K562 (cell line): Measurements from ENCODE around the gene VSIG4. TPM values are rescaled to one million over a fixed set of nuclear protein-coding genes. Genes with fewer than 3 reads are reported as not detected.

Source experiments
- CBFA2T2 ChIP-seq: fragments of 450-650 bp; conservative IDR thresholded peaks from 2 replicates; pipeline ENCODE4 v1.6.1; 2017; ENCODE audit warnings: mild to moderate bottlenecking
- CEBPB ChIP-seq: fragments of 450-650 bp; IDR thresholded peaks from 2 replicates; pipeline ENCODE4 v1.6.1; 2016; ENCODE audit warnings: missing genetic modification characterization, missing compliant biosample characterization
- CEBPG ChIP-seq, 3 experiments: fragments of 200-800 bp in 1 of 3; sonication (Bioruptor generic) in 1 of 3; sonication (generic) in 1 of 3; formaldehyde crosslinking in 1 of 3; IDR thresholded peaks in 2 of 3; conservative IDR thresholded peaks in 1 of 3; 2 replicates each; pipeline versions ENCODE4 v1.6.1 to v1.8.0; 2016 to 2022; ENCODE audit warnings: missing compliant biosample characterization in 2 of 3, missing genetic modification characterization in 2 of 3, mild to moderate bottlenecking in 1 of 3, missing genetic modification reagents in 1 of 3
- ETV6 ChIP-seq, 3 experiments: fragments of 150-350 bp in 1 of 3; sonication (generic) in 1 of 3; formaldehyde crosslinking in 1 of 3; IDR thresholded peaks; 2 replicates each; pipeline versions ENCODE4 v1.6.1 to v1.8.0; 2014 to 2022; ENCODE audit warnings: borderline replicate concordance in 2 of 3, low read depth in 2 of 3, antibody characterized with exemption in 1 of 3, low read length in 1 of 3, mild to moderate bottlenecking in 1 of 3, missing genetic modification reagents in 1 of 3
- FOXM1 ChIP-seq, 2 experiments: fragments of 450-650 bp in 1 of 2; sonication (generic) in 1 of 2; formaldehyde crosslinking in 1 of 2; IDR thresholded peaks; 2 replicates each; pipeline versions ENCODE4 v1.6.1 to v1.9.0; 2017 to 2022; ENCODE audit warnings: low read depth in 2 of 2, mild to moderate bottlenecking in 2 of 2, missing genetic modification reagents in 1 of 2, moderate library complexity in 1 of 2
- FOXP4 ChIP-seq: sonication (generic); formaldehyde crosslinking; IDR thresholded peaks from 2 replicates; pipeline ENCODE4 v1.8.0; 2022; ENCODE audit warnings: mild to moderate bottlenecking, missing genetic modification reagents, borderline replicate concordance
- GABPA ChIP-seq: fragments of 200-800 bp; sonication (Bioruptor generic); conservative IDR thresholded peaks from 2 replicates; pipeline ENCODE4 v1.6.1; 2016; ENCODE audit warnings: low read depth, missing genetic modification characterization, missing compliant biosample characterization
- GATAD2A ChIP-seq: fragments of 450-650 bp; IDR thresholded peaks from 2 replicates; pipeline ENCODE4 v1.6.1; 2017
- HLTF ChIP-seq: fragments of 450-650 bp; IDR thresholded peaks from 2 replicates; pipeline ENCODE4 v1.6.1; 2016
- NFYB ChIP-seq: IDR thresholded peaks from 2 replicates; pipeline ENCODE4 v1.6.1; 2011; ENCODE audit warnings: mild to moderate bottlenecking, moderate library complexity; ENCODE audit not compliant: insufficient read length; ENCODE audit errors: extremely low read depth
- PHF8 ChIP-seq: fragments of 200-600 bp; sonication (generic); IDR thresholded peaks from 2 replicates; pipeline ENCODE4 v1.6.1; 2012; ENCODE audit warnings: mixed run types, mild to moderate bottlenecking, inconsistent platforms, low read length, moderate library complexity, borderline replicate concordance
- POLR2A ChIP-seq: fragments of 450-650 bp; conservative IDR thresholded peaks from 2 replicates; pipeline ENCODE4 v1.6.1; 2016
- RBFOX2 ChIP-seq: fragments of 200-400 bp; formaldehyde crosslinking; IDR thresholded peaks from 2 replicates; pipeline ENCODE4 v1.6.1; 2017; ENCODE audit warnings: low read depth, mild to moderate bottlenecking, low read length, moderate library complexity
- SIN3B ChIP-seq: fragments of 450-650 bp; IDR thresholded peaks from 2 replicates; pipeline ENCODE4 v1.6.1; 2017; ENCODE audit warnings: low read depth, mild to moderate bottlenecking, moderate library complexity
- SMAD1 ChIP-seq: fragments of 150-350 bp; IDR thresholded peaks from 2 replicates; pipeline ENCODE4 v1.6.1; 2014; ENCODE audit warnings: low read length, low read depth; ENCODE audit not compliant: partially characterized antibody
- SMAD3 ChIP-seq: fragments of 450-650 bp; formaldehyde crosslinking; conservative IDR thresholded peaks from 2 replicates; pipeline ENCODE4 v1.4.0; 2020; ENCODE audit warnings: mild to moderate bottlenecking
- SREBF2 ChIP-seq: sonication (generic); formaldehyde crosslinking; IDR thresholded peaks from 2 replicates; pipeline ENCODE4 v1.4.0; 2020; ENCODE audit warnings: mild to moderate bottlenecking, missing genetic modification reagents
- SUPT5H ChIP-seq: fragments of 450-650 bp; IDR thresholded peaks from 2 replicates; pipeline ENCODE4 v1.6.1; 2016
- TOE1 ChIP-seq, 2 experiments: fragments of 450-650 bp in 1 of 2; sonication (generic) in 1 of 2; formaldehyde crosslinking in 1 of 2; IDR thresholded peaks; 2 replicates each; pipeline versions ENCODE4 v1.7.1 to v1.8.0; 2016 to 2022; ENCODE audit warnings: borderline replicate concordance in 2 of 2, mild to moderate bottlenecking in 2 of 2, antibody characterized with exemption in 1 of 2, inconsistent platforms in 1 of 2, low read depth in 1 of 2, missing genetic modification reagents in 1 of 2, moderate library complexity in 1 of 2
- ZMIZ1 ChIP-seq, 2 experiments: fragments of 150-350 bp in 1 of 2; IDR thresholded peaks; 2 replicates each; pipeline ENCODE4 v1.6.1; 2012 to 2016; ENCODE audit warnings: low read depth in 2 of 2, low read length in 2 of 2, mild to moderate bottlenecking in 1 of 2, moderate library complexity in 1 of 2
- ZNF224 ChIP-seq: sonication (generic); formaldehyde crosslinking; IDR thresholded peaks from 2 replicates; pipeline ENCODE4 v1.8.0; 2022; ENCODE audit warnings: mild to moderate bottlenecking, missing genetic modification reagents
- polyA plus RNA-seq, 8 experiments: library from polyadenylated mRNA; depleted of rRNA in 4 of 8; stranded (reverse) in 5 of 8; unstranded in 3 of 8; fragments of >200 nt; fragmentation: Nextera tagmentation in 2 of 8; fragmentation: Illumina TruSeq in 1 of 8; extraction: Ambion mirVana in 2 of 8; extraction: Trizol in 1 of 8; gene quantifications; 2 replicates each; pipeline versions ENCODE4 v1.2.1 to v1.2.3, GENCODE V29; 2011 to 2014; ENCODE audit warnings: inconsistent platforms in 1 of 8, missing spikeins in 1 of 8
- total RNA-seq, 7 experiments: library from RNA; depleted of rRNA in 6 of 7; stranded (reverse); fragments of >200 nt in 6 of 7; fragmentation: Illumina TruSeq in 2 of 7; extraction: Trizol in 2 of 7; gene quantifications; 2 replicates each; pipeline versions ENCODE4 v1.2.1 to v1.2.3, GENCODE V29; 2011 to 2021; ENCODE audit warnings: low replicate concordance in 1 of 7

The VSIG4 gene
- total and polyA plus RNA-seq, 9 of the 15 experiments (the other 6 are each of a cell fraction or from before 2014, with no cell fraction given): 0.22 to 1.6 (median 0.46) TPM; not detected in 1

DNA sequence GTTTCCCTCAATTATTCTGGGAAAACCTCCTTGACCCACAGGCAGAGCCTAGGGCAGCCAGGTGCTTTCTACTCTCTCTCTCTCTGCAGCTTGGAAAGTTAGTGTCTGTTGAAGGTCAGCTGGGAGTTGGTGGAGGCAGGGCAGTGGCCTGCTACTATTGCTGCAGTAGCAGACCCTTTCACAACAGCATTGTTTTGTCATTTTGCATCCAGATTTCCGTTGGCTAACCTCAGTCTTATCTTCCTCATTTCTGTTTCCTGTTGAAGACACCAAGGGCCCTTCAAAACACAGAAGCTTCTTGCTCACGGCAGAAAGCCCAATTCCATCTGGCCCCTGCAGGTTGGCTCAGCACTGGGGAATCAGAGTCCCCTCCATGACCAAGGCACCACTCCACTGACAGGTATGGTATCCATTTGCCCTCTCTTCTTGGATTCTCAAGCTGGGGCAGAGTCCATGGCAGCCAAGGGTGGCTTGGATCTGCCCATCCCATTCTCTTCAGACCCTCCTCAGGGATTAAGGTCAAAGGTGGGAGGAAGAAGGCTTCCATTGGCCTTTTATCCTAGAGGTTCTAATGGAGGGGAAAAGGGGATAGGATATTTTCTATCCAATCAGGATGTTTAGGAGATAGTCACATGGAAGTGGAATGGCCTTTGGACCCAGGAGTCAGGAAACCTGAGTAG lies 24.6 kb downstream of the VSIG4 start (continued):
- TF ChIP-seq GABPA (peak; percentile 68), SREBF2 (no peak), SIN3B (no peak), FOXP4 (CRISPR knock-in tag) (0 out of 2 replicates have a peak, but pooled peaks have one; percentile 78), NFYB (peak; percentile 46), CEBPG (CRISPR knock-in tag; IDR thresholded peaks at IDR 0.05) (peak; percentile 72), CEBPG (tag; conservative IDR thresholded peaks at IDR 0.05 in 1 of 2, IDR thresholded peaks at IDR 0.05 in 1 of 2) (peak; percentile 73 to 78; a peak in 3 of 4 replicates), PHF8 (peak; percentile 29; the same call in 1 of the 2 replicates), TOE1 (IDR thresholded peaks at IDR 0.05; ENCODE audit: borderline replicate concordance) (peak; percentile 25; the same call in 1 of the 2 replicates), TOE1 (CRISPR knock-in tag; IDR thresholded peaks at IDR 0.05; ENCODE audit: borderline replicate concordance, low read depth) (no peak), SUPT5H (peak; percentile 77), GATAD2A (peak; percentile 36; the same call in 1 of the 2 replicates), RBFOX2 (peak; percentile 60), FOXM1 (IDR thresholded peaks at IDR 0.05; ENCODE audit: low read depth) (0 out of 2 replicates have a peak, but pooled peaks have one; percentile 26), FOXM1 (CRISPR knock-in tag; IDR thresholded peaks at IDR 0.05; ENCODE audit: low read depth) (no peak), ZMIZ1 (IDR thresholded peaks at IDR 0.05; ENCODE audit: low read depth in 2 of 2, low read length in 2 of 2) (peak in 1 of 2 experiments; percentile 80; a peak in 2 of 4 replicates), POLR2A (peak; percentile 88), HLTF (peak; percentile 60; the same call in 1 of the 2 replicates), SMAD1 (no peak), ETV6 (IDR thresholded peaks at IDR 0.05; ENCODE audit: borderline replicate concordance in 1 of 2, low read depth in 2 of 2, low read length in 1 of 2) (peak; percentile 42 to 78; a peak in 2 of 4 replicates), ETV6 (CRISPR knock-in tag; IDR thresholded peaks at IDR 0.05; ENCODE audit: borderline replicate concordance) (no peak), ZNF224 (CRISPR knock-in tag) (no peak), CBFA2T2 (peak; percentile 61), SMAD3 (CRISPR knock-in tag) (no peak), CEBPB (tag) (peak; percentile 95)
